G401 (cell line): ENCODE measurements around the gene SLC17A4. TPM values are rescaled to one million over a fixed set of nuclear protein-coding genes. Genes with fewer than 3 reads are reported as not detected.

Source experiments
- DNase-seq: peaks from one replicate; pipeline ENCODE4 v3.0.0-alpha.2; 2015; ENCODE audit warnings: low spot score
- in situ Hi-C: cut with HindIII; loops from 2 replicates; pipeline ENCODE4 v1.10.0; 2016; ENCODE audit warnings: low sequenced_read_pairs, mixed read lengths
- total RNA-seq: library from RNA; depleted of rRNA; stranded (reverse); fragments of >200 nt; shearing (Covaris generic); gene quantifications from 2 replicates; pipeline ENCODE4 v1.2.3, GENCODE V29; 2014; rRNA removed

The SLC17A4 gene, protein sequence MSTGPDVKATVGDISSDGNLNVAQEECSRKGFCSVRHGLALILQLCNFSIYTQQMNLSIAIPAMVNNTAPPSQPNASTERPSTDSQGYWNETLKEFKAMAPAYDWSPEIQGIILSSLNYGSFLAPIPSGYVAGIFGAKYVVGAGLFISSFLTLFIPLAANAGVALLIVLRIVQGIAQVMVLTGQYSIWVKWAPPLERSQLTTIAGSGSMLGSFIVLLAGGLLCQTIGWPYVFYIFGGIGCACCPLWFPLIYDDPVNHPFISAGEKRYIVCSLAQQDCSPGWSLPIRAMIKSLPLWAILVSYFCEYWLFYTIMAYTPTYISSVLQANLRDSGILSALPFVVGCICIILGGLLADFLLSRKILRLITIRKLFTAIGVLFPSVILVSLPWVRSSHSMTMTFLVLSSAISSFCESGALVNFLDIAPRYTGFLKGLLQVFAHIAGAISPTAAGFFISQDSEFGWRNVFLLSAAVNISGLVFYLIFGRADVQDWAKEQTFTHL
- not detected in 2 replicates for total RNA-seq

DNA sequence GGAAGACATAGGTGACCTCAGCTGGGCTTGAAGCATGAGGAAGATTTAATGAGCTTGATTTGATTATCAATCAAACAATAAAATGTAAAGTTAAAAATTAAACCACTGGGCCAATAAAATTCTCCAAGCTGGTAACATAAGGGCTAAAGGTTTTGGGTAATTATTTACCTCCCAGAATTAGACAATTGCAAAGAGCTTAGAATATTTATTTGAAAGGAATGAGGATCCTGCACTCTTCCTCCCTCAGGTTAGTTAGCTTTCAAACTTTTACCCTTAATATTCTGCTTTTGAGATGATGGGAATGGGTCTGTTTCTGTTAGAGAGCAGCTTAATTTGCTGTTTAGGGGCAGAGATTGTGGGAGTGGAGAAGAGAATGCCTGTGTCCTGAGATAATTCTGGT, at the start of gene SLC17A4:
TSS of gene SLC17A4 (plus strand) at position 208 of the 400 bp plus-strand sequence. CDS start 7,221 bp downstream, outside the sequence.
- in situ Hi-C loops, result no loop called here

DNA sequence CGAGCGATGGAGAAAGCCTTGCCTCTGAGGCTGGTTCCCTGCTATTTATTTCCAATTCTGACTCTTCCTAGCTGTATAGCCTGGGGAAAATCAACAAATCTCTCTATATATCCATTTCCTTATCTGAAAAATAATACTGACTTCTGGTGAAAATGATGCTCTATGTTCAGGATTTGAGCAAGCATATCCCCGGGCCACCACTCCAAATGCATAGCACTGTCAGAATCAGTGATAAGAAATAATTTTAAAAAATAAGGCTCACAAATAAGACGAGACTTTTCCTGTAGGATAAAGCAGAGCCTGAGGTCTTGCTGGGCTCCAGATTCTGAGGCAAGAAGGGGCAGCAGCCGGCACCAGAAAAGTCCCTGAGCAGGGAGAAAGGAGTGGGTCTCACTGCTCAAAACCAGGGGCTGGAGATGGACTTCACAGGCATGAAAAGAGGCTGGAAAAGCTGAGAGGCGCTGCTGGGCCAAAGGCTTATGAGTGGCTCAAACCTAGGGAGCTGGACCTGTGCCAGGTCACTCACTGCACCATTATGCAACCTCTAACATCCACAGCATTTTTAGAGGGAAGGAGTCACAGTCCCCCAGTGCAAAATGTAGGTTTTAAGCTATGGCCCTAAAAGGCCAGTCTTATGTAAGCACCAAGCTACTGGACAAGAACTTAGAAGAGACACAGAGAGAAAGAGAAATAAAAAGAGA, 48.1 kb upstream of the SLC17A4 start:
- in situ Hi-C loops, result no loop called here
- DNase-seq, result peak; percentile 57

More for the DNA sequence above, at the start of gene SLC17A4:
- DNase-seq, result no peak

DNA sequence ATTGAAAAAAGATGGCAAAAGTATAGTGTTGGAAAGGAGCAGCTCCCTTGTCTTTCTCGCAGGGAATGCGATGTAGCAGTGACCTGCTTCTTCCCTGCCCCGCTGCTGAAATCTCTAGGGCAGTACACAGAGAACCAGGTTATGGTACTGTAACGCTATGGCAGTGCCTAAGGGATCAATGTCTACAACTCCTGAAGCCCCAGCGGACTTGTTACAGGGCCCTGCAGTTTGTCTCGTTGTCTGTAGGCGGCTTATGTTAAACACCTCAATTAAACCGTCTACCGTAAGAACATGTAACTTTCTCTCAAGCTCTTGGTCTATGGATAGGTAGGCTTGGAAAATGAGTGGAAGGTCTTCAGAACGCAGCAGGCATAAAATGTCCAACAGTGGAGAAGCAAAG, 44.8 kb upstream of the SLC17A4 start:
- in situ Hi-C loops, result no loop called here
- no peak for DNase-seq

DNA sequence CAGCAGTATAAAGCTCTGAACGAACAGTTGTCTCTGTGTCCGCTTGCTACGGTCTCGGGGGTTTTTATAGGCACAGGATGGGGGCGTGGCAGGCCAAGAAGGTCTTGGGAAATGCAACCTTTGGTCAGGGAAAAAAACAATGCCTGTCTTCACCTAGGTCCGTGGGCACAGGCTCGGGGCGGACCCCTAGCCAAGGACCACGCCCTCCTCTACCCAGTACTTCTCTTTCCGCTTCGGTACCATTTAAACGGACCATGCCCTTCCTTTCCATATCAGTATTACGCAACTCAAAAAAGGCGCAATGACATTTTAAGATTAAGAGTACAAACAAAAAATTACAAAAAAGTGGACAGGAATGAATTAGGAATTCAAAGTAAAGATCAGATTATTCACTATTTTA, 44.3 kb upstream of the SLC17A4 start:
- DNase-seq, result no peak

DNA sequence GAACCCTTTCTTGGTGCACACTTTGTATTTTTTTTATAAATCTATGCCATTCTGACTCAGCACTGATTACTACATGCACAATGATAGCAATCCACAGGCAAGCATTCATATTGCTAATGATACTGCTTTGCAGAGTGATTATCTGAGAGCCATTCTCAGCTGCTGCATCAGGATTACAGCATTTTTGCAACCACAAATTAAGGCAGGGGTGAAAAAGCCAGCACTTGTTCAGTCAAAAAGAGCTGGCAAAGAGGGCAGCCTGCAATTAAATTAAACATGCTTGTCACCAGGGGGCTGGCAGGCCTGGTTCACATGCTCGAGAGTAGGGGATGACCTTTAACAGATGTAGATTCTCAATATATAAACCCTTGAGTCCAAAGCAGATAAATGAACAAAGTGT, 40.7 kb upstream of the SLC17A4 start:
- in situ Hi-C loops, result no loop called here
- no peak for DNase-seq

More for the DNA sequence above, 44.3 kb upstream of the SLC17A4 start:
- in situ Hi-C loops, result no loop called here

DNA sequence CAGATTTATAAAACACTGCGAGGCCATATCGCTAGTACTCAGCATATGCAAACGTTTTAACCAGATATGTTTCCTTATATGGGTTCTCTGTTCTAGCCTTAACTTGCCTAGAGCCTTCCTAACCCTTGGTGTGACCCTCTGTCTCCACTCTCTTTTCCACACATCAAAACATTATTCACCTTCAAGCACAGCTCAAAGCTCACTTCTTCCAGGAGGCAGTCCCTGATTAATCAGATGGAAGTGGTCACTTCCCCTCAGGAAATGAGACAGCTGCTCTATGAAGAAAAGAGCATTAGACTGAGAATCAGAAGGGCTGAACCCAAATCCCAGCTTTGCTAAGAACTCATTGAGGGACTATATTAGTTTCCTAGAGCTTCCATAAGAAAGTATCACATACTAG, 39.8 kb upstream of the SLC17A4 start:
- in situ Hi-C loops, result no loop called here
- no peak for DNase-seq

DNA sequence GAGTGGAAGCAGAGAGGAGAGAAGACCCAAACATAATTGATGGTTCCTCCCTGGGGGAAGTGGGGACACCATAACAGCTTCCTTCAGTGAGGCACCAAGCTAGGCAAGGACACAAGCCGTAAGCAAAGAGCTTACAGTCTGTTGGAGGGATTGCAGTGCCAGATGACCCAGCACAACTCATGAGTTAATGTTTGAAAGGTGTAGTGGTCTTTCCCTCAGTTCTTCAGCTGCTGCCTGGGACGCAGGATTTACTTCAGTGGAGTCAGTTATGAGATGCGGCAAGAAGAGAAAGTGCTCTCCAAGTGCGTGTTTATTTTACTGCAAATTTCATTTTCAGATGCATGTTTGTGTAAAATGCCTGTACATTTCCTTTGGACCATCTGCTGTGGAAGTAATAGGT, 38.7 kb upstream of the SLC17A4 start:
- DNase-seq, result no peak
- in situ Hi-C loops, result no loop called here

DNA sequence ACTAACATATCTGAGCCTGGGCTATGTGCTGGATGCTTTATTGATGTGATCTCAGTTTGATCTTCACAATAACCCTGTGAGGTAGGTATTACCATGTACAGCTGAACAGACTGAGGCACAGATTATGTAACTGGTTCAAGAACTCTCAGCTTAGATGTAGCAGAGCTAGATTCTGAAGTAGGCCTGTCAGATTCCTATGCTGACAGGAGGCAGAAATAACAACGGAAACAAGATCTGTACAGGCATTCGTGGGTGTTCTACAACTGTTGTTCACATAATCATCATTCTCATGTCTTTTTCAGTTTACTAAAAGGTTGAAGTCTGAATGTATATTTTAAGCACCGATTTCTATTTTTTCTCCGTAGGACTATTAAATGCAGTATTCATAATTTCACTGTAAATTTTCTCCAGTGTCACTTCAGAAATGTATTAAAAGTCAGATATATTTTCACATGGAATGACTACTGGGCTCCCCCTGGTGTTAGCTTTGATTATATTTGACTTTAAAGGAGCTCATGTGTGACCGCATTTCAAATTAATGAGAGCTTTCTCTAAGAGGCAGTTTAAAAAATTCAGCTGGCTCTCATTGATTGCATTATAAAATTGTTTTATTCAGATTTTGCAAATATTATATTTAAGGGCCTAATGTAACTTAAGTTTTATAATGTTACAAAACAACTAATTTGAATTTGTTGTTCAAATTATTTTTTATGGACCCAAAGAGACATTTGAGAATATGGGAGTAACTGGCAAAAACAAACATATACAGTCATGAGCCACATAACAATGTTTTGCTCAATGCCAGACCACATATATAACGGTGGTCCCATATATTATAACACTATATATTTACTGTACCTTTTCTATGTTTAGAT, 36.4 kb upstream of the SLC17A4 start:
- in situ Hi-C loops, result no loop called here
- peak; percentile 58 for DNase-seq

DNA sequence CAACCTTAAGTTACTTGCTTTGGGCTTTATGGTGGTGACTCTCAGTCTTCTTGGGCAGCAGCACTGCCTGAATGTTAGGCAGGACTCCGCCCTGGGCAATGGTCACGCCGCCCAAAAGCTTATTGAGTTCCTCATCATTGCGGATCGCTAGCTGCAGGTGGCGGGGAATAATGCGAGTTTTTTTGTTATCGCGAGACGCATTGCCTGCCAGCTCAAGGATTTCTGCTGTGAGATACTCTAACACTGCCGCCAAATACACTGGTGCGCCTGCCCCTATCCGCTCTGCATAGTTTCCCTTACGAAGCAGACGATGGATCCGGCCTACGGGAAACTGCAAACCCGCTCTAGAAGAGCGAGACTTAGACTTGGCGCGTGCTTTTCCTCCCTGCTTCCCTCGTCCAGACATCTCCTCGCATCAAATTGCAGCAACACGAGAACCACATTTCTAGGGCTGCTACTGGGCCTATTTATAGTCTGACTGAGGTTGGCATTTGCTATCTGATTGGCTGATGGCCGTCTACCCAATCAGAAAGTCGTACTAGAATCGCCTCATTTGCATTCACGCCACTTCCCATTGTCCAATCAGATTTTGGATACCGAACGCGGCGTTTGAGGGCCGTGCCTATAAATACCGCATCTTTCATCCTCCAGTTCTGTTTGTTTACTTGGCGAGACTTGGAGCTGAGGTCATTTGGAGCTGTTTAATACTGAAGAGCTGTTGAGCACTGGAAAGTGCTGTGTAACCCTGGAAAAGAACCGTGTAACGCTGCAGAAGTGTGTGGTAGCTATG, 28.2 kb upstream of the SLC17A4 start:
- in situ Hi-C loops, result no loop called here
- no peak for DNase-seq

DNA sequence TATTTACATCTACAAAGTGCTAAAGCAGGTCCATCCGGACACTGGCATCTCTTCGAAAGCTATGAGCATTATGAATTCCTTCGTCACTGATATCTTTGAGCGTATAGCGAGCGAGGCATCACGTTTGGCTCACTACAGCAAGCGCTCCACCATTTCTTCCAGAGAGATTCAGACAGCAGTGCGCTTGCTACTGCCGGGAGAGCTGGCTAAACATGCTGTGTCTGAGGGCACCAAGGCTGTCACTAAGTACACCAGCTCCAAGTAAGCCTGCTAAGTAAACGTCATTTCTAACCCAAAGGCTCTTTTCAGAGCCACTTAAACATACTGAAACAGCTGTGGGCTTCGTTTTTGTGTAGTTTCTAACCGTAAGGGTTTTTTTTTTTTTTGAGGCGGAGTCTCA, 27.5 kb upstream of the SLC17A4 start:
- in situ Hi-C loops, result no loop called here

DNA sequence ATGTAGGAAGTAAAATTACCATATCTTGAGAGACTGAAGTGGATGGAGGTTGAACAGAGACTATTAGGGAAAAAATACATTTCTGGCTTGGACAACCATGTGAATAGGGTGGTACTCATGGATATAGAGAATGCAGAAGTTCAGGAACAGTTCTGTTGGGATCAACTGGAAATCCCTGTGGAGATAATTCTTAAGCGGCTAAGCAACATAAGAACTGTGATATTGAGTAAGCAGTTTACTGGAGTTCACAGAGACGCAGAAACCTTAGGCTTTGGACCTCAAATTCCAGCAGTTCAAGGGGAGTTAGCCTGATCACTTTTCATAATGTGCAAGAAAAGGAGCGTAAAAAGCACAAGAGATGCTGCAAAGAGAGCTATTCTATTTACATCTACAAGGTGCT, 23.6 kb upstream of the SLC17A4 start:
- no peak for DNase-seq
- in situ Hi-C loops, result no loop called here

More for the DNA sequence above, 27.5 kb upstream of the SLC17A4 start:
- no peak for DNase-seq

DNA sequence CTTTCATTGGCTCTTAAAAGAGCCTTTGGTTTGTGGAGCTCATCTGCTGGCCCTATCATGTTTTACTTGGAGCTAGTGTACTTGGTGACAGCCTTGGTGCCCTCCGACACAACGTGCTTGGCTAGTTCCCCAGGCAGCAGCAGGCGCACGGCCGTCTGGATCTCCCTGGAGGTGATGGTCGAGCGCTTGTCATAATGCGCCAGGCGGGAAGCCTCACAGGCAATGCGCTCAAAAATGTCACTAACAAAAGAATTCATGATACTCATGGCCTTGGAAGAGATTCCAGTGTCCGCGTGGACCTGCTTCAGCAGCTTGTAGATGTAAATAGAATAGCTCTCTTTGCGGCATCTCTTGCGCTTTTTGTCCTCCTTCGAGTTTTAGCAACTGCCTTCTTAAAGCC, 22.8 kb upstream of the SLC17A4 start:
- in situ Hi-C loops, result no loop called here
- no peak for DNase-seq

DNA sequence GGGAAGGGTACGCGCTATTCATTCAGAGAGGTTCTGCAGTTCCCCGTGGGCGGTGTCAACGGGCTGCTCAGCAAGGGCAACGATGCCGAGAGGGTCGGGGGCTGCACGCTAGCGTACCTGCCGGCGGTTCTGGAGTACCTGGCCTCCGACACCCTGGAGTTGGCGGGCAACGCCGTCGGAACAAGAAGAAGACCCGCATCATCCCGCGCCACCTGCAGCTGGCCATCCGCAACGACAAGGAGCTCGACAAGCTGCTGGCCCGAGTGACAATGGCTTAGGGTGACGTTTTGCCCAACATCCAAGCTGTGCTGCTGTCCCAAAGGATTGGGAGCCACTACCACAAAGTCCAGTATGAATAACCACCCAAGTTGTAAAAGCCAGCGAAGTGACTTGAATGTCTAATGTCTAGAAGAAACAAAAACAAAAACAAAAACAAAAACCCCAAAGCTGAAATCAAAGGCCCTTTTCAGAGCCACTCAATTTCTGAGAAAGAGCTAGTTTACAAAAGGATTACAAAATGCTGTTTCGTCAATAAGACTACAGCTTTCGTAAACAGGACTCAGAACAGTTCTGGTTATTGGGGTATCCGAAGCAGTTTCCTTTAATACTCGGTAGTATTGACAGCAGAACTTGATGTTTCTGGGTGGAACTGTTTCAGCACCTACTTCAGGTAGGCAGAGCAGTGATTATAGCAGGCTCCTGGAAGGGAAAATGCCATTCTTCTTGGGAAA, 21.9 kb upstream of the SLC17A4 start:
- in situ Hi-C loops, result no loop called here
- no peak for DNase-seq

DNA sequence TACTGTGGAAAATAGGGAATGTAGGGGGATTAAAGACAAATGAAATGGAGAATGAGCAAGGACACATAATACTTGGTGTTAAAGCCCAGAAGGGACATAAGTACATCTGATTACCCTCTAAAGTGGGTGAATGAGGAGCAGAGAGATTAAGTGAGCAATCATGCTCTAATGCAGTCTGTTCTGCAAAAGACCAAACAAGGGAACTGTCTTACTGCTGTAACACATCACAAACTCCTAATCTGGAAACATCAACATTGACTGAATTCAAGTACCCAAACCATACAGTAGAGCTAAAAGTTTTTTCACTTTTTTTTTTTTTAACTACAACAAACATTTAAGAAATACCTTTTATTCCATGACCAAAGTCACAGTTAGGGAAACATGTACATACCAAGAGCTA, 19.3 kb upstream of the SLC17A4 start:
- in situ Hi-C loops, result no loop called here
- DNase-seq, result no peak

DNA sequence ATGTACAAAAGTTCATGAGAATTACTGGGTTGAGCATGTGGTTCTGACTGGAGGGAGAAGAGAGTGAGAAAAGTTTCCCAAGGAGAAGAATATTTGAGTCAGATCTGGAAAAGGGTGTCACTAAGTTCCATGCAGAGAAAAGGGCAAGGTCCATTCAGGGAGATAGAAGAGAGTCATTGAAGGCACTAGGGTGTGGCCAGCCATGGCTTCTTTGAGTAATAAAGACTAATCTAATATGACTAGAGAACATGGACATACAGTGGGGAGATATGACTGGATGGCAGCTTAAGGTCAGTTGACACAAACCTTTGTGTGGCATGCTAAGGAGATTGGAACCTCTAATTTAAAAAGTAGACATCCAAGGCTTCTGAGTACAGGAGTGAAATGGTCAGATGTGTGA, 10.7 kb upstream of the SLC17A4 start:
- in situ Hi-C loops, result no loop called here
- DNase-seq, result no peak

DNA sequence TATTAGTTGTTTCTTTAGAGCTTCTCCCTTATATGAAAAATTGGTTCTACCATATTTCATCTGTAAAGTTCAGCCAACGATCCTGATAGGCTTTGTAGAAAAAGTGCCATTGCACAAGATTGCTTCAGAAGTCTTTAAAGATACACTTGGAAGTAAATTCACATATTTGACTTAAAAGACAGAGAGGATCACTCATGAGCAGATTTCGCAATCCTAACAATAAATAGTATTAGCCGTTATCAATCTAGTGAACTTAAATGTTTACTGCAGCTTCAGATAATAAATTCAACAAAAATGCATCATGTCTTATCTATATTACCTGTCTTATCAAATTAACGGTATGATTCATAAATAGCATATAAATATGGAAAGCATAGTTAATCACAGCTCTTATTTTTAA, 8.7 kb upstream of the SLC17A4 start:
- no peak for DNase-seq
- in situ Hi-C loops, result no loop called here

DNA sequence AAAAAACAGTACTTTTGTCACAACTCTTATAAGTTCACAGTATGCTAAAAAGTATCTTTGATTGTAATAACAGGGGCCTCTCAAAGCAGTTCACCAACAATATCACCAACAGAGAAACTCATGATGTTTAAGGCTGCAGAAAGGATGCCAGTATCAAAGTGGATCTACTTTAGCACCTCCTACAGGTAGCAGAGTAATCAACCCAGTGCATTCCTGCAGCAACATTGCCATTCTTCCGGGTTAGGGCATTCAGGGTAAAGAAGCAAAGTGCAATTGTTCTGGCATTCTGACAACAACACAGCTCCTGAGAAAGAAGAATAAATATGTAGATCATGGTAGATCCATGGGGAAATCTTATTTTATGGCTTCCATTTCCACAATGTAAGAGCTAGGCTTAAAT, 7.6 kb upstream of the SLC17A4 start:
- DNase-seq, result no peak
- in situ Hi-C loops, result no loop called here

DNA sequence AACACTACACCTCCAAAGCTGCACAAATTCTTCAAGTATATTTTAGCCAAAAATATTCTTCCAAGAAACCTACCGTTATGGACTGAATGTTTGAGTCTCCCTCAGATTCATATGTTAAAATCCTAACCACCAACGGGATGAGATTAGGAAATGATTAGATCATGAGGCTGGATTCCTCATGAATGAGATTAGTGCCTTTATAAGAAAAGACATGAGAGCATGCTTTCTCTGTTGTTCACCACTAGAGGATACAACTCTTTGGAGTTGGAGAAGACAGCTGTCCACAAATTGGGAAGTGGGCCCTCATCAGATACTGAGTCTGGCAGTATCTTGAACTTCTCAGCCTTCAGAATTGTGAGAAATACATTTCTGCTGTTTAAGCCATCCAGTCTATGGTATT, 7.1 kb upstream of the SLC17A4 start:
- in situ Hi-C loops, result no loop called here
- no peak for DNase-seq
